ENCODE data around the gene ZNF444. TPM values are rescaled to one million over a fixed set of nuclear protein-coding genes. Genes with fewer than 3 reads are reported as not detected.

Gene ZNF444
- total and polyA plus RNA-seq, 12 donors = 7.2 to 66.3 (median 35.8) TPM

Small RNA genes within 50 kb of the gene (small RNA-seq; reads per million reads assigned to genes)
- gene AC024580.2 = 0 reads per million in 2 donors
- gene RF00019 = 0 reads per million in 2 donors

Other genes with a start within 250 kb of the ZNF444 start
- not detected for gene NLRP13, start 209.0 kb upstream of the ZNF444 start, total RNA-seq
- not detected for gene NLRP13, start 209.0 kb upstream of the ZNF444 start, polyA plus RNA-seq
- not detected for gene NLRP8, start 193.5 kb upstream of the ZNF444 start, total RNA-seq
- not detected for gene NLRP8, start 193.5 kb upstream of the ZNF444 start, polyA plus RNA-seq
- gene NLRP5, start 154.5 kb upstream of the ZNF444 start, total RNA-seq = not detected
- not detected for gene NLRP5, start 154.5 kb upstream of the ZNF444 start, polyA plus RNA-seq
- 10 to 100 TPM in 8 of 9 donors, 1 to 10 TPM in 1; 8.5 to 51.5 (median 26.7) TPM for gene ZNF787, start 20.0 kb upstream of the ZNF444 start, total RNA-seq
- 10 to 100 TPM in 2 of 3 donors, 1 to 10 TPM in 1; 4.6 to 44.7 (median 31.0) TPM for gene ZNF787, start 20.0 kb upstream of the ZNF444 start, polyA plus RNA-seq
- not detected for gene GALP, start 34.7 kb downstream of the ZNF444 start, total RNA-seq
- not detected for gene GALP, start 34.7 kb downstream of the ZNF444 start, polyA plus RNA-seq
- gene ZSCAN5B, start 56.5 kb downstream of the ZNF444 start, total RNA-seq = under 1 TPM in 2 of 9 donors, not detected in 7; 0.11 to 0.19 TPM
- gene ZSCAN5B, start 56.5 kb downstream of the ZNF444 start, polyA plus RNA-seq = under 1 TPM in 2 of 3 donors, not detected in 1; 0.09 to 0.13 TPM
- gene ZSCAN5C, start 61.0 kb downstream of the ZNF444 start, total RNA-seq = not detected
- gene ZSCAN5C, start 61.0 kb downstream of the ZNF444 start, polyA plus RNA-seq = not detected
- under 1 TPM in 4 of 9 donors, not detected in 5; 0.33 to 0.69 (median 0.50) TPM for gene EDDM13, start 131.5 kb downstream of the ZNF444 start, total RNA-seq
- 1 to 10 TPM in 1 of 3 donors, under 1 TPM in 1, not detected in 1; 0.64 to 1.0 TPM for gene EDDM13, start 131.5 kb downstream of the ZNF444 start, polyA plus RNA-seq
- gene ZSCAN5A, start 173.6 kb downstream of the ZNF444 start, total RNA-seq = 10 to 100 TPM in 3 of 9 donors, 1 to 10 TPM in 6; 4.8 to 20.1 (median 8.1) TPM
- gene ZSCAN5A, start 173.6 kb downstream of the ZNF444 start, polyA plus RNA-seq = 10 to 100 TPM in 1 of 3 donors, 1 to 10 TPM in 2; 4.5 to 10.9 (median 8.2) TPM